SK-N-MC (cell line): ENCODE results near the gene ITPR3.

Experiments used
- EZH2 ChIP-seq: fragments of 200-600 bp; sonication (generic); IDR thresholded peaks from one replicate; pipeline ENCODE4 v1.6.1; 2017; ENCODE audit warnings: antibody characterized with exemption
- FOXP2 ChIP-seq: optimal IDR thresholded peaks from 2 replicates; pipeline ENCODE3; 2011; ENCODE audit warnings: mild to moderate bottlenecking, moderate library complexity; ENCODE audit not compliant: insufficient read depth; ENCODE audit errors: extremely low read length, control extremely low read depth

DNA sequence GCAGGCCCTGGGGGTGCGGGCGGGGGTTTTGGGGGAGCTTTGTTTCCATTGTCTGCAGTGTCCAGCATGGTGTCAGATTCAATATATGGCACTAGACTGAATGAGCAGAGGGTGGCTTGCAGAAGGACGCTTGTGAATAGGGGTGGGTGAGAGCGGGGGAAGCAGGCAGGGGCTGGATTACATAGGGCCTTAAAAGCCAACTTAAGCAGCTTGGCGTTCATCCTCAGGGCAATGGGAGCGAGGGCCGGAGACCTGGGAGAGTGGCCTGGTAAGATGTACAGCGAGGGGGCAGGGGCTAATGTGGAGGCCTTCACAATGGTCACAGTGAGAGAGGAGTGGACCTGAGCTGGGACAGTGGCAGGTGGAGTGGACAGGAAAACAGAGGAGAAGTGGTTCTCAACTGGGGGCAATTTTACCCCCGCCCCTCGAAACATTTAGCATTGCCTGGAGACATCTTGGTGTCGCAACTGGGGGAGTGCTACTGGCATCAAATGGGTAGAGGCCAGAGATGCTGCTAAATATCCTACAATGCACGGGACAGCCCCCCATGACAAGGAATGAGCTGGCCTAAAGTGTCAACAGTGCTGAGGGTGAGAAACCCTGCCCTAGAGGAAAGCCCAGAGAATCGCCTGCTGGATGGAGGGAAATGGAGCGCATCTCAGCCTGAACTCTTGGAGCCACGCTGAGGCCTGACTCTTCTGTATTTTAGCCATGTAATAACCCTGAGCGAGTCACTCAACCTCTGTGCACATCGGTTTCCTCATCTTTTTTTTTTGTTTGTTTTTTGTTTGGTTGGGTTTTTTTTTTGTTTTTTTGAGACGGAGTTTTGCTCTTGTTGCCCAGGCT is 25.9 kb upstream of the ITPR3 start:
- TF ChIP-seq EZH2, result no peak
- no peak for TF ChIP-seq FOXP2
